ENCODE measurements around the gene DIP2C. TPM values are rescaled to one million over a fixed set of nuclear protein-coding genes. Genes with fewer than 3 reads are reported as not detected.
A peak's percentile ranks its signal among the peaks of the same experiment; 100 is the strongest.

DIP2C gene
- total RNA-seq, 1 experiment from 2014 or later: 11.4 TPM

DNA sequence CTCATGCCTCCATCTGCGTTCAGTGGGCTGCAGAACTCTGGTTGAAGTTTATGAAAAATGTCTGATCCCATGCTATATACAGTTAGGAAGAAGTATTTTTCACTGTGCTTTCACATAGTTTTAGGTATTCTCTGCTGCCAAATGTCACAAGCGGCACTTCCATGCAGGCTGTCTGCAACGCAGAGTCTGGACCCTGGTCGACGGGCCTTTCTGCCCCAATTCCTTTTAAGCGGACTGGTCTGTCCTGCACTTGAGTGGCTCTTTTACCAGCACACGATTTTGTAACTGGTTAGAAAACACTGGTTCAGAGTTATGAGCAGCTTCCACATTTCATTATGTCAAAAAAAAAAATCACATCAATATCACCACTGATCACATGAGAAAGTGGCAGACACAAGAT is 143.0 kb downstream of the DIP2C start:
- no peaks in the 10 kb centered on the region; the same call in 1 of the 2 replicates for H3K36me3 ChIP-seq (ENCODE audit: control insufficient read depth, insufficient read depth, low read length)
- POLR2A ChIA-PET: interaction anchor here (0.6 to 1.1 kb wide), 7 partner anchors 14 to 502 kb away, joined by 3 to 5 read pairs (median 3); partner anchors contain the start of genes DIP2C and IDI1
- H3K4me3 ChIP-seq (ENCODE audit: low read depth, low read length): no peak overlapping the region
- BruUV-seq (replicated peaks): TSS peak; percentile 93
- peak overlapping the region; percentile 92 for H3K27ac Mint-ChIP-seq (ENCODE audit: unreplicated experiment)
- H3K27me3 ChIP-seq (replicated peaks; ENCODE audit: control insufficient read depth, insufficient read depth, low read length): no peaks in the 10 kb centered on the region
- peaks cover 45% of the 10 kb centered on the region for H3K4me1 ChIP-seq
- peak; percentile 42 to 49 for DNase-seq
- H3K36me3 Mint-ChIP-seq (ENCODE audit: insufficient read depth, unreplicated experiment): peaks cover 21% of the 10 kb centered on the region
- intact Hi-C loops (cut with micrococcal nuclease; ENCODE audit: unreplicated experiment): loop anchor here (2.0 kb wide), 1 partner anchor 36 kb away; no protein-coding TSS in a partner anchor
- CTCF ChIA-PET: interaction anchor here (1.0 to 1.2 kb wide), 2 partner anchors 35 to 39 kb away, joined by 4 to 9 read pairs; no protein-coding TSS in a partner anchor
- TF ChIP-seq, protein P1, sequence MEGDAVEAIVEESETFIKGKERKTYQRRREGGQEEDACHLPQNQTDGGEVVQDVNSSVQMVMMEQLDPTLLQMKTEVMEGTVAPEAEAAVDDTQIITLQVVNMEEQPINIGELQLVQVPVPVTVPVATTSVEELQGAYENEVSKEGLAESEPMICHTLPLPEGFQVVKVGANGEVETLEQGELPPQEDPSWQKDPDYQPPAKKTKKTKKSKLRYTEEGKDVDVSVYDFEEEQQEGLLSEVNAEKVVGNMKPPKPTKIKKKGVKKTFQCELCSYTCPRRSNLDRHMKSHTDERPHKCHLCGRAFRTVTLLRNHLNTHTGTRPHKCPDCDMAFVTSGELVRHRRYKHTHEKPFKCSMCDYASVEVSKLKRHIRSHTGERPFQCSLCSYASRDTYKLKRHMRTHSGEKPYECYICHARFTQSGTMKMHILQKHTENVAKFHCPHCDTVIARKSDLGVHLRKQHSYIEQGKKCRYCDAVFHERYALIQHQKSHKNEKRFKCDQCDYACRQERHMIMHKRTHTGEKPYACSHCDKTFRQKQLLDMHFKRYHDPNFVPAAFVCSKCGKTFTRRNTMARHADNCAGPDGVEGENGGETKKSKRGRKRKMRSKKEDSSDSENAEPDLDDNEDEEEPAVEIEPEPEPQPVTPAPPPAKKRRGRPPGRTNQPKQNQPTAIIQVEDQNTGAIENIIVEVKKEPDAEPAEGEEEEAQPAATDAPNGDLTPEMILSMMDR (IDR thresholded peaks at IDR 0.05; ENCODE audit: insufficient read depth in 1 of 2, low read depth in 1 of 2, low read length in 1 of 2, severe bottlenecking in 1 of 2, unreplicated experiment in 1 of 2): no peak
- H3K9me3 ChIP-seq: no peaks in the 10 kb centered on the region
- H3K27me3 Mint-ChIP-seq (ENCODE audit: insufficient read depth, unreplicated experiment): no peaks in the 10 kb centered on the region
- peaks cover 40% of the 10 kb centered on the region for H3K4me1 Mint-ChIP-seq (ENCODE audit: low read depth, unreplicated experiment)
- peak overlapping the region; percentile 63 for H3K4me3 Mint-ChIP-seq (ENCODE audit: unreplicated experiment)
- no peaks in the 10 kb centered on the region for H3K9me3 Mint-ChIP-seq (ENCODE audit: unreplicated experiment)

DNA sequence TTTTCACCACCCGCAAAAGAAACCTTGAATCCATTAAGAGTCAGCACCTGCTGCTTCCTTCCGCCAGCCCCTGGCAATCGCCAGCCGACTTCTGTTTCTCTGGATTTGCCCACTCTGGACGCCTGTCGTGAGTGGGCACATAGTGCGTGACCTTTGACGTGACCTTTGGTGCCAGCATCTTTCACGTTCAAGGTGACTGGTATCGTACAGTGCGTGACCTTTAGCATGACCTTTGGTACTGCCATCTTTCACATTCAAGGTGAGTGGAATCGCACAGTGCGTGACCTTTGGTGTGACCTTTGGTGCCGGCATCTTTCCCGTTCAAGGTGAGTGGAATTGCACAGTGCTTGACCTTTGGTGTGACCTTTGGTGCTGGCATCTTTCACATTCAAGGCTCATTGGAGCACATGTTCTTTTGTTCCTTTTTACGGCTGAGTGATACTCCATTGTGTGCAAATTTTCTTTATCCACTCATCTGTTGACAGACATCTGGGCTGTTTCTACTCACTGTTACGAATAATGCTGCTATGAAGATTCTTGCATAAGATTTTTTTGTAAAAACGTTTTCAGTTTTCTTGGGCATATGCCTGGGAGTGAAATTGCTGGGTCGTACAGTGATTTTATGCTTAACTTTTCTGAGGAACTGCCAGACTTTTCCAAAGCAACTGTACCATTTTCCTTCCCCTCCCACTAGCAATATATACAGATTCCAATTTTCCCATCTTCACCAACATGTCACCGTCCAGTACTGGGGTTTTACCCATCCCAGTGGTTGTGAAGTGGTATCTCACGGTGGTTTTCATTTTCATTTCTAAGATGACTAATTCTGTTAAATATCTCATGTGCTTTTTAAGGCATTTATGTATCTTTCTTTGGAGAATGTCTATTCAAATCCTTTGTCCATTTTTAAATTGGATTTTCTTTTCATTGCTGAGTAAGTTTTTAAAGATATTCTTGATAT is 145.3 kb downstream of the DIP2C start:
- CTCF ChIA-PET: no interaction called here
- POLR2A ChIA-PET: no interaction called here
- intact Hi-C loops (cut with micrococcal nuclease; ENCODE audit: unreplicated experiment): no loop called here
- H3K9me3 ChIP-seq: no peaks in the 10 kb centered on the region
- no peak for DNase-seq
- Mint-ChIP-seq H3K9me3 (ENCODE audit: unreplicated experiment) (no peaks in the 10 kb centered on the region), H3K36me3 (ENCODE audit: insufficient read depth, unreplicated experiment) (peaks cover 24% of the 10 kb centered on the region), H3K4me1 (ENCODE audit: low read depth, unreplicated experiment) (peaks cover 35% of the 10 kb centered on the region), H3K27ac (ENCODE audit: unreplicated experiment) (peak overlapping the region; percentile 92), H3K4me3 (ENCODE audit: unreplicated experiment) (no peak overlapping the region), H3K27me3 (ENCODE audit: insufficient read depth, unreplicated experiment) (no peaks in the 10 kb centered on the region)
- no peak overlapping the region for H3K4me3 ChIP-seq (ENCODE audit: low read depth, low read length)
- no TSS peak for BruUV-seq (replicated peaks)
- no peaks in the 10 kb centered on the region; the same call in 1 of the 2 replicates for H3K36me3 ChIP-seq (ENCODE audit: control insufficient read depth, insufficient read depth, low read length)
- H3K27me3 ChIP-seq (replicated peaks; ENCODE audit: control insufficient read depth, insufficient read depth, low read length): no peaks in the 10 kb centered on the region
- peaks cover 40% of the 10 kb centered on the region for H3K4me1 ChIP-seq
- TF ChIP-seq, protein P1 (IDR thresholded peaks at IDR 0.05; ENCODE audit: insufficient read depth in 1 of 2, low read depth in 1 of 2, low read length in 1 of 2, severe bottlenecking in 1 of 2, unreplicated experiment in 1 of 2): no peak

DNA sequence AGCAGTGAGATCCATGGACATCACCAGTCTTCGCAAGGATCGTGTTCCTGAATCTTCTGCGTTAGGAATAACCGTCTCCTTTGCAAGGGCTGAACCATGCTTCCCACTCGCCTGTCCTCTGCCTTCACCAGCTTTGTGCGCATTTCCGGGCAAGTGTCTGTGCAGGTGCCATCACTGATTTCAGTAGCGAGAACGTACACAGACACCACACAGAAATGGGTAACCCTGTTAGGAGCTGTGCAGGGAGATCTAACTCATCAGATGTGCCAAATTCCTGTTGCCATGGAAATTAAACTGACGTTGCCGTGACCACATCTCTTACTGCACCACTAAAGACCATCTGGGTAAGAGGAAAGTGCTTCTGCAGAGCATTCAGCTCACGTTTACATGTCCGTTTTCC is 146.3 kb downstream of the DIP2C start:
- Mint-ChIP-seq H3K4me1 (ENCODE audit: low read depth, unreplicated experiment) (peaks cover 31% of the 10 kb centered on the region), H3K9me3 (ENCODE audit: unreplicated experiment) (no peaks in the 10 kb centered on the region), H3K27ac (ENCODE audit: unreplicated experiment) (no peak overlapping the region), H3K4me3 (ENCODE audit: unreplicated experiment) (no peak overlapping the region), H3K36me3 (ENCODE audit: insufficient read depth, unreplicated experiment) (peaks cover 24% of the 10 kb centered on the region), H3K27me3 (ENCODE audit: insufficient read depth, unreplicated experiment) (no peaks in the 10 kb centered on the region)
- Histone ChIP-seq H3K9me3 (no peaks in the 10 kb centered on the region), H3K27me3 (replicated peaks; ENCODE audit: control insufficient read depth, insufficient read depth, low read length) (no peaks in the 10 kb centered on the region; the same call in 1 of the 2 replicates), H3K4me3 (ENCODE audit: low read depth, low read length) (no peak overlapping the region), H3K36me3 (ENCODE audit: control insufficient read depth, insufficient read depth, low read length) (no peaks in the 10 kb centered on the region; the same call in 1 of the 2 replicates), H3K4me1 (peaks cover 32% of the 10 kb centered on the region)
- no peak for DNase-seq
- ChIA-PET CTCF (no interaction called here), POLR2A (no interaction called here)
- intact Hi-C loops (cut with micrococcal nuclease; ENCODE audit: unreplicated experiment): no loop called here
- BruUV-seq (replicated peaks): no TSS peak
- TF ChIP-seq, protein P1 (IDR thresholded peaks at IDR 0.05; ENCODE audit: insufficient read depth in 1 of 2, low read depth in 1 of 2, low read length in 1 of 2, severe bottlenecking in 1 of 2, unreplicated experiment in 1 of 2): no peak
